ENCODE results near the gene SEMA4G.
"Not testable (repeated sequence)": the region's sequence is repeated elsewhere in the genome, so short reads cannot be mapped to it uniquely, and the experiment has no call there.

The SEMA4G gene

DNA sequence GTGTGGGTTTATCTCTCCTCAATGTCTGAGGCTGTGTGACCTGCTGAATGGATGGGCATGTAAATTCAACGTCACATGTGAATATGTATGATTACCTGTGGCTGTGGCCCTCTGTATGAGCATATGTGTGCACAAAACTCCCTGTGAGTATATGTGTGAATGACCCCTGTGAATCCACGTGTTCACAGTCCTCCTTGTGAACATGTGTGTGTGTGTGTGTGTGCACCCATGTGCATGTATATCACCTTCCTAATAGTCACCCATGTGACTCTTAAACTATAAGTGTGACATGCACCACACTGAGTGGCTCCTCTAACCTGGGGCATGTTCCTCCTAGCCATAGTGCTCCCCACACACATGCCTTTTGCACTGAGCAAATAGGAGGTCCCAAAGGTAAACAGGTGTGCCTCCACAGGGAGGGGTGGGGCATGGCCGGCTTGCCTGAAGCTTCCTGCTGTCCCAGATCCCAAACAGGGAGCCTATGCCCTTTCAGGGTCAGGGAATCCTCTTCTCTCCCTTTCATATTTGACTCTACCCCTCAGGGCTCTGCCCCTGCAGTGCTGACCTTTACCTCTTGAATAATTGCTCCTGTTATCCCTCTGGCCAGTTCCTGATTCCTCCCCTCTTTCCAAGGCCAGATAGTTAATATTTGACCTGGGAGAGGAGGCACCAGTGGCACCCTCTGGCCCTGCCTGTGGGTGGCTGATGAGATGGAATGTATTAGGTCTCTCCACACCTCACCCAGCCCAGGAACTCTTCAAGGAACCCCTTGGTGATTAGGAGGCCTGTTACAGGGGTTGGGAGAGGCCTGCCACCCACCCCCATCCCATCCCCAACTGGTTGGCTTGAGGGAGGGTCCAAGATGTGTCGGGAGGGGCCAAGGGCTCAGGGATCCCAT is 1.9 kb downstream of the SEMA4G start:
- no peak for DNase-seq (ENCODE audit: extremely low read depth, low read depth)

DNA sequence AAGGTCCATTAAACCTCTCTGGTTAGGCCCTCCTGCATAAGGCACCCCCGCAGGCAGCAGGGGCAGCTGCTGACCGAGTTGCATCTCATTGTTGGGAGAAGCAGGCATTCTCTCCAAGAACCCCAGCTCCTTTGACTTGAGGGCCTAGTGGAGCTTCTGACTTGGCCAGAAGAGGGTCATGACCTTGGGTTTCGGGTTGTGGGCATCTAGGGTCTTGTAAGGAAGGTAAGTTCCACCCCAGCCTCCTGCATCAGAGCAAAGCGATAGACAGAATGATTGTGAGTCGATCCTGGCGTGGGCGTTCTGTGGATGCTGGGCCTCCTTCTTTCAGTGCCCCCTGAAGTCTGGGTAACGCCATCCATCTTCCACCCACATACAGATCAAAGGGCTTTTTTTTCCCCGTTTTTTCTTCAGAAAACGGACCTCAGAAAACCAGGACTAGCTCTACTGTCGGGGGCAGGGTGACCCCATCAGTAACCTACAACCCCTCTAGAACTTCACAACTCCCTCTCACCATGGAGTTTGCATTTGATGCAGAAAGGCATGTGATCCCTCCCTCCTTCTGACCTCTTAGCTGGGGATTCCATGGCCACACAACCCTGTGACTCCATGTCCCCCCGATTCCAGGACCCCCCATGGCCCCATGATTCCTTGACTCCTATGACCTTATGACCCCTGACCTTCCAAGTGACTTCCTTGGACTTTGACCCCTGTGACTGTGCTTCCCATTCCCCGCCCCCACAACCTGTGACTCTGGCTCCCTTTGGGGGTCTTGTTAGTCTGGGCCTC is 3.0 kb downstream of the SEMA4G start:
- DNase-seq (ENCODE audit: extremely low read depth, low read depth): no peak
- TF ChIP-seq, protein P1, sequence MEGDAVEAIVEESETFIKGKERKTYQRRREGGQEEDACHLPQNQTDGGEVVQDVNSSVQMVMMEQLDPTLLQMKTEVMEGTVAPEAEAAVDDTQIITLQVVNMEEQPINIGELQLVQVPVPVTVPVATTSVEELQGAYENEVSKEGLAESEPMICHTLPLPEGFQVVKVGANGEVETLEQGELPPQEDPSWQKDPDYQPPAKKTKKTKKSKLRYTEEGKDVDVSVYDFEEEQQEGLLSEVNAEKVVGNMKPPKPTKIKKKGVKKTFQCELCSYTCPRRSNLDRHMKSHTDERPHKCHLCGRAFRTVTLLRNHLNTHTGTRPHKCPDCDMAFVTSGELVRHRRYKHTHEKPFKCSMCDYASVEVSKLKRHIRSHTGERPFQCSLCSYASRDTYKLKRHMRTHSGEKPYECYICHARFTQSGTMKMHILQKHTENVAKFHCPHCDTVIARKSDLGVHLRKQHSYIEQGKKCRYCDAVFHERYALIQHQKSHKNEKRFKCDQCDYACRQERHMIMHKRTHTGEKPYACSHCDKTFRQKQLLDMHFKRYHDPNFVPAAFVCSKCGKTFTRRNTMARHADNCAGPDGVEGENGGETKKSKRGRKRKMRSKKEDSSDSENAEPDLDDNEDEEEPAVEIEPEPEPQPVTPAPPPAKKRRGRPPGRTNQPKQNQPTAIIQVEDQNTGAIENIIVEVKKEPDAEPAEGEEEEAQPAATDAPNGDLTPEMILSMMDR (IDR thresholded peaks at IDR 0.05; ENCODE audit: low read depth, low read length): no peak

More for the DNA sequence above, 1.9 kb downstream of the SEMA4G start:
- TF ChIP-seq, protein P1 (IDR thresholded peaks at IDR 0.05; ENCODE audit: low read depth, low read length): no peak

DNA sequence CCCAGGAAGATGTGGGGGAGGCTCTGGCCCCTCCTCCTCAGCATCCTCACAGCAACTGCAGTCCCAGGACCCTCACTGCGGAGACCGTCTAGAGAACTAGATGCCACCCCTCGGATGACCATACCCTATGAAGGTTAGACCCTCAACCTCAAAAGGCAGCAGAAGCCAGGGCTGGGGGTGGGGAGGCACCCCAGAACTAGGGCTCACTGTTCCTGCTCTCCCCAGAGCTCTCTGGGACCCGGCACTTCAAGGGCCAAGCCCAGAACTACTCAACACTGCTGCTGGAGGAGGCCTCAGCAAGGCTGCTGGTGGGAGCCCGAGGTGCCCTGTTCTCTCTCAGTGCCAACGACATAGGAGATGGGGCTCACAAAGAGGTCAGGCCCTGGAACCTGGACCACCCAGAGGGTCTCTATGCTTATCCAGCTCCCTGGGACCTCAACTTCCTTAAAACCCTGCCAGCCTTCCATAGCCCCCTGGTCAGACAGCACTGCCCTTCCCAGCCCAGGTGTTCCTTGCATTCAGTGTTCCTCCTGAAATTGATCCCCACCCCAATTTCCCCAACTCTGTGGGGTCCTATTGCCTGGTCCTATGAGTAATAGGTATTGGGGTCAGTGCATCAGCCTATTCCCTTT is 3.7 kb downstream of the SEMA4G start:
- TF ChIP-seq, protein P1 (IDR thresholded peaks at IDR 0.05; ENCODE audit: low read depth, low read length): no peak
- DNase-seq (ENCODE audit: extremely low read depth, low read depth): no peak

DNA sequence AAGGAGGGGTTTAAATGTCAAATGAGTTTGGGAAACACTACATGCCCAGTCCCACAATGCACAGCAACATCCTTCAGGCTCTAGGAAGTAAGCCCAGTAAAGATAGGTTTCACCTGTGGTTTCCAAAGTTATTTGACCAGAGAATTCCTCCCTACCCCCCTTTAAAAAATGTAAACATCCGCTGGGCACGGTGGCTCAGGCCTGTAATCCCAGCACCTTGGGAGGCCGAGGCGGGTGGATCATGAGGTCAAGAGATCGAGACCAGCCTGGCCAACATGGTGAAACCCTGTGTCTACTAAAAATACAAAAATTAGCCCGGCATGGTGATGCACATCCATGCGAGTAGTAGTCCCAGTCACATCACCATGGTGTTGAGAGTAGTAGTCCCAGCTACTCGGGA is 6.1 kb downstream of the SEMA4G start:
- DNase-seq (ENCODE audit: extremely low read depth, low read depth): not testable (repeated sequence)

DNA sequence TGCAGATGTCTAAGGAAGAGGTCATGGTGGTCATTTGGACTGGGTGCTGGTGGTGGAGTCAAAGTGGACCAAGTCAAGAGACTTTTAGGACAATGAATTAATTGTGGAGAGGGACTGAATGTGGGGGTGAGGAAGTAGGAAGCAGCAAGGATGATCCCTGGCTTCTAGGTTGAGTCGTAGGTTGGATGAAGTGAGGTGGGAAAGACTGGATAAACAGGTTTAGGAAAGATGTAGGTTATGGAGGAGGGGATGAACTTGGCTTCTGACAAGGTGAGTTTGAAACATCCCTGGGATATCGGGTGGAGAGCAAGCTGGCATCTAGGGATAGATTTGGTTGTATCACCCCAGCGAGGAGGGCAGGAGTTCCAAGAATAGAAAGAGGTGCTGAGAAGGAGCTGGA is 7.6 kb downstream of the SEMA4G start:
- DNase-seq (ENCODE audit: extremely low read depth, low read depth): no peak
- TF ChIP-seq, protein P1 (IDR thresholded peaks at IDR 0.05; ENCODE audit: low read depth, low read length): no peak

DNA sequence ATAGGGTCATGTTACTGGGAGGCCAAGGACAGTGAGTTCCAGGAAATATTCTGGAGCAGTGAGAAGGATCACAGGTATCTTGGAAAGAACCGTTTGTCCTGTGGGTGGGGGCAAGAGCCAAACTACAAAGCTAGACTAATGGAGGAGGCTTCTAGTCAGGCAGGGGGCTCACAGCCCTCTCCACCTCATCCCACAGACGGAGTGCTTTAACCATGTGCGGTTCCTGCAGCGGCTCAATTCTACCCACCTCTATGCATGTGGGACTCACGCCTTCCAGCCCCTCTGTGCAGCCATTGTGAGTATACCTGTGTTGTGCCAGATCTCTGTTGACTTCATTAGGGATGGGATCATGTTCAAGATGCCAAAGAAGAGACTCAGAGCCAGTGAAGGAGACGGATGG is 8.1 kb downstream of the SEMA4G start:
- no peak for DNase-seq (ENCODE audit: extremely low read depth, low read depth)
- TF ChIP-seq, protein P1 (IDR thresholded peaks at IDR 0.05; ENCODE audit: low read depth, low read length): no peak

DNA sequence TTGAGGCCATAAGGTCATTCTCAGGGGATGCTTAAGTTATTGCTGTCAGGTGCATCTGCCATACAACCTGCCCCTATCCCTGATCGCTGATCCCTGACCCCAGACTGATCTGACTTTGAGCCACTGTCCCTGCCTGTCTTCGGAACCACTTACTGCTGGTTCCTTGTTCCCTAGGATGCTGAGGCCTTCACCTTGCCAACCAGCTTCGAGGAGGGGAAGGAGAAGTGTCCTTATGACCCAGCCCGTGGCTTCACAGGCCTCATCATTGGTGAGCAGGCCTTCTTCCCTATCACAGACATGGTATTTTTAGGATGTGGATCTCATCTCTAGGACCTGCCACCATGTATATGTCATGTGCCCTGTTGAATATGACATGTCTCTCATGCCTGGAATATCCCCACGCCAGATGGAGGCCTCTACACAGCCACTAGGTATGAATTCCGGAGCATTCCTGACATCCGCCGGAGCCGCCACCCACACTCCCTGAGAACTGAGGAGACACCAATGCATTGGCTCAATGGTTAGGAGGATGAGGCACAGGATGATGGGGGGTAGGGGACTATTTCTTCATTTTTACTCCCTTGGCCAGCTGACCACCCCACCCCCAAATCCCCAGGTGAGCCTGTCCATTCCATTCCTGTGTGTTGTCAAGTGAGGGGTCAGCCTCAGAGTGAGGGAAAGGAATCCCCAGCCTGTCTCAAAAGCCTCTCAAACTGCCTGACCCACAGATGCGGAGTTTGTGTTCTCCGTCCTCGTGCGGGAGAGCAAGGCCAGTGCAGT is 9.0 kb downstream of the SEMA4G start:
- TF ChIP-seq, protein P1 (IDR thresholded peaks at IDR 0.05; ENCODE audit: low read depth, low read length): no peak
- no peak for DNase-seq (ENCODE audit: extremely low read depth, low read depth)

All from AG09319 (cell line).